H9 (cell line): Measurements from ENCODE around the gene PARD3. TPM values are rescaled to one million over a fixed set of nuclear protein-coding genes. Genes with fewer than 3 reads are reported as not detected.

ENCODE experiments used
- DNase-seq: peaks from one replicate; pipeline ENCODE4 v3.0.0-alpha.2; 2017
- H2AFZ ChIP-seq: one replicate; pipeline ENCODE4 v1.6.1; 2013; ENCODE audit warnings: mild to moderate bottlenecking, low read length, control low read depth, moderate library complexity
- H2AK5ac ChIP-seq: 2 replicates; pipeline ENCODE4 v1.6.1; 2013; ENCODE audit warnings: low read length, control low read depth, mixed read lengths; ENCODE audit not compliant: insufficient read length
- H2BK120ac ChIP-seq: one replicate; pipeline ENCODE4 v1.6.1; 2013; ENCODE audit warnings: low read depth, mild to moderate bottlenecking, low read length, control low read depth, inconsistent platforms; ENCODE audit not compliant: poor library complexity, severe bottlenecking
- H2BK12ac ChIP-seq: 2 replicates; pipeline ENCODE4 v1.6.1; 2013; ENCODE audit warnings: low read length, control low read depth, mixed read lengths, low read depth; ENCODE audit not compliant: insufficient read length
- H2BK15ac ChIP-seq: 2 replicates; pipeline ENCODE4 v1.6.1; 2013; ENCODE audit warnings: low read depth, low read length, control low read depth
- H2BK20ac ChIP-seq: one replicate; pipeline ENCODE4 v1.6.1; 2013; ENCODE audit warnings: low read depth, mild to moderate bottlenecking, low read length, control low read depth, inconsistent platforms; ENCODE audit not compliant: poor library complexity, severe bottlenecking
- H2BK5ac ChIP-seq: 2 replicates; pipeline ENCODE4 v1.6.1; 2013; ENCODE audit warnings: low read length, control low read depth, mixed read lengths; ENCODE audit not compliant: insufficient read length
- H3K14ac ChIP-seq: 2 replicates; pipeline ENCODE4 v1.6.1; 2013; ENCODE audit warnings: low read length, control low read depth; ENCODE audit not compliant: insufficient read depth
- H3K18ac ChIP-seq: 2 replicates; pipeline ENCODE4 v1.6.1; 2013; ENCODE audit warnings: low read depth, mild to moderate bottlenecking, mixed read lengths, low read length, control low read depth; ENCODE audit not compliant: insufficient read length
- H3K23ac ChIP-seq: 2 replicates; pipeline ENCODE4 v1.6.1; 2013; ENCODE audit warnings: low read length, control low read depth, mixed read lengths, low read depth; ENCODE audit not compliant: insufficient read length
- H3K23me2 ChIP-seq: 2 replicates; pipeline ENCODE4 v1.6.1; 2013; ENCODE audit warnings: low read depth, mild to moderate bottlenecking, mixed read lengths, low read length, control low read depth; ENCODE audit not compliant: insufficient read length, poor library complexity, severe bottlenecking
- H3K27ac ChIP-seq: 2 replicates; pipeline ENCODE4 v1.5.1; 2013; ENCODE audit warnings: low read length, control low read depth, mixed read lengths, low read depth; ENCODE audit not compliant: insufficient read length
- H3K27me3 ChIP-seq: 2 replicates; pipeline ENCODE4 v1.6.1; 2013; ENCODE audit warnings: low read length, control low read depth, inconsistent platforms; ENCODE audit not compliant: insufficient read depth
- H3K4ac ChIP-seq: 2 replicates; pipeline ENCODE4 v1.6.1; 2013; ENCODE audit warnings: low read depth, mild to moderate bottlenecking, control low read depth, inconsistent platforms, low read length, moderate library complexity
- H3K4me1 ChIP-seq: 2 replicates; pipeline ENCODE4 v1.6.1; 2013; ENCODE audit warnings: low read length, control low read depth, inconsistent platforms; ENCODE audit not compliant: insufficient read depth
- H3K4me2 ChIP-seq: 2 replicates; pipeline ENCODE4 v1.6.1; 2013; ENCODE audit warnings: low read length, control low read depth, mixed read lengths; ENCODE audit not compliant: insufficient read length, insufficient read depth
- H3K56ac ChIP-seq: 2 replicates; pipeline ENCODE4 v1.6.1; 2013; ENCODE audit warnings: low read depth, mild to moderate bottlenecking, mixed read lengths, low read length, control low read depth; ENCODE audit not compliant: insufficient read length
- H3K79me1 ChIP-seq: 2 replicates; pipeline ENCODE4 v1.6.1; 2013; ENCODE audit warnings: low read depth, mild to moderate bottlenecking, moderate library complexity, low read length, control low read depth, inconsistent platforms; ENCODE audit not compliant: insufficient read depth, poor library complexity, severe bottlenecking
- H3K79me2 ChIP-seq: 2 replicates; pipeline ENCODE4 v1.6.1; 2013; ENCODE audit warnings: low read length, control low read depth, inconsistent platforms; ENCODE audit not compliant: insufficient read depth
- H3K9ac ChIP-seq: 2 replicates; pipeline ENCODE4 v1.6.1; 2013; ENCODE audit warnings: low read length, control low read depth, mixed read lengths; ENCODE audit not compliant: insufficient read length; ENCODE audit errors: extremely low read depth
- H3K9me3 ChIP-seq: one replicate; pipeline ENCODE4 v1.6.1; 2013; ENCODE audit warnings: low read depth, low read length, inconsistent platforms; ENCODE audit not compliant: control insufficient read depth
- H3T11ph ChIP-seq: one replicate; pipeline ENCODE4 v1.6.1; 2013; ENCODE audit warnings: mild to moderate bottlenecking, low read length, control low read depth, inconsistent platforms
- H4K20me1 ChIP-seq: one replicate; pipeline ENCODE4 v1.6.1; 2013; ENCODE audit not compliant: control insufficient read depth, insufficient read length, insufficient read depth
- H4K5ac ChIP-seq: 2 replicates; pipeline ENCODE4 v1.6.1; 2013; ENCODE audit warnings: low read depth, mild to moderate bottlenecking, mixed read lengths, low read length, control low read depth; ENCODE audit not compliant: insufficient read length
- H4K8ac ChIP-seq: replicated peaks from 2 replicates; pipeline ENCODE4 v1.6.1; 2013; ENCODE audit warnings: low read length, control low read depth, mixed read lengths, low read depth; ENCODE audit not compliant: insufficient read length
- H4K91ac ChIP-seq: 2 replicates; pipeline ENCODE4 v1.6.1; 2013; ENCODE audit warnings: low read depth, mild to moderate bottlenecking, moderate library complexity, mixed read lengths, low read length, control low read depth; ENCODE audit not compliant: insufficient read length
- H3K27ac Mint-ChIP-seq, 3 experiments: 2 replicates in 2 of 3; 3 replicates in 1 of 3; pipeline ENCODE4 v1.8.0; 2020 to 2021; ENCODE audit warnings: mixed read lengths in 3 of 3, mild to moderate bottlenecking in 1 of 3, moderate library complexity in 1 of 3
- H3K27me3 Mint-ChIP-seq: 2 replicates; pipeline ENCODE4 v1.8.0; 2021; ENCODE audit warnings: low read depth, mild to moderate bottlenecking, moderate library complexity, mixed read lengths
- H3K36me3 Mint-ChIP-seq, 3 experiments: 2 replicates in 2 of 3; 3 replicates in 1 of 3; pipeline ENCODE4 v1.8.0; 2020 to 2021; ENCODE audit warnings: low read depth in 3 of 3, mixed read lengths in 3 of 3; ENCODE audit not compliant: insufficient read depth in 1 of 3
- H3K4me1 Mint-ChIP-seq, 2 experiments: 2 replicates each; pipeline ENCODE4 v1.8.0; 2020; ENCODE audit warnings: mixed read lengths in 2 of 2
- H3K4me3 Mint-ChIP-seq, 2 experiments: 2 replicates in 1 of 2; 3 replicates in 1 of 2; pipeline ENCODE4 v1.8.0; 2020 to 2021; ENCODE audit warnings: mild to moderate bottlenecking in 2 of 2, mixed read lengths in 2 of 2, moderate library complexity in 1 of 2
- H3K9me3 Mint-ChIP-seq, 2 experiments: 2 replicates in 1 of 2; 3 replicates in 1 of 2; pipeline ENCODE4 v1.8.0; 2020; ENCODE audit warnings: mild to moderate bottlenecking in 2 of 2, mixed read lengths in 2 of 2, moderate library complexity in 1 of 2
- CTCF ChIP-seq: fragments of 200-600 bp; sonication (generic); conservative IDR thresholded peaks from 3 replicates; pipeline ENCODE4 v1.8.0; 2021; ENCODE audit warnings: antibody characterized with exemption, mild to moderate bottlenecking
- WGBS: extraction: QIAGEN DNeasy Blood & Tissue Kit; methylation state at CpG from one replicate; pipeline ENCODE4 v1.1.7; 2013; ENCODE audit warnings: missing lambda C conversion rate, low lambda C conversion rate, mixed read lengths; ENCODE audit not compliant: insufficient read length; ENCODE audit errors: extremely low coverage; 5-methylcytosine and 5-hydroxymethylcytosine counted together
- total RNA-seq: library from RNA; stranded (reverse); gene quantifications from 2 replicates; pipeline ENCODE4 v1.2.1, GENCODE V29; 2021

Gene PARD3
- total RNA-seq, 1 experiment from 2014 or later = 44.7 TPM

GRCh38 chr10:34206078-34206934 is 608.8 kb downstream of the PARD3 start:
- Mint-ChIP-seq H3K27ac (peak overlapping the region in 2 of 3 experiments; percentile 23 to 74; a peak in 3 of 7 replicates), H3K27me3 (no peaks in the 10 kb centered on the region), H3K4me1 (peaks cover 20 to 27% of the 10 kb centered on the region in 2 experiments), H3K36me3 (peaks cover 1 to 11% (median 5%) of the 10 kb centered on the region in 3 experiments; a peak in 4 of 7 replicates), H3K9me3 (peaks cover 4% of the 10 kb centered on the region in 2 experiments; a peak in 3 of 5 replicates), H3K4me3 (no peak overlapping the region)
- no peaks in the 10 kb centered on the region for H3K4me1 ChIP-seq
- no peak overlapping the region for H3K4ac ChIP-seq
- no peak overlapping the region for H3K56ac ChIP-seq
- WGBS = no CpG with 5 or more reads among the region's 9 CpGs
- no peak overlapping the region for H4K8ac ChIP-seq
- no peak overlapping the region for H2BK120ac ChIP-seq
- H3K79me2 ChIP-seq = no peaks in the 10 kb centered on the region
- no peaks in the 10 kb centered on the region for H3K27me3 ChIP-seq
- no peak overlapping the region for H3K27ac ChIP-seq
- no peak overlapping the region for H3T11ph ChIP-seq
- H4K5ac ChIP-seq = no peak overlapping the region
- H3K9me3 ChIP-seq = no peaks in the 10 kb centered on the region
- no peak overlapping the region for H2BK5ac ChIP-seq
- TF ChIP-seq CTCF = peak; percentile 25; the same call in 2 of the 3 replicates
- no peak overlapping the region for H3K23ac ChIP-seq
- no peak overlapping the region for H3K18ac ChIP-seq
- no peak overlapping the region for H2BK15ac ChIP-seq
- H2AK5ac ChIP-seq = no peak overlapping the region
- H3K4me2 ChIP-seq = no peak overlapping the region
- no peak for DNase-seq
- H2BK20ac ChIP-seq = no peak overlapping the region
- no peak overlapping the region for H4K91ac ChIP-seq
- H4K20me1 ChIP-seq = no peaks in the 10 kb centered on the region
- no peak overlapping the region for H3K9ac ChIP-seq
- no peaks in the 10 kb centered on the region for H3K23me2 ChIP-seq
- no peak overlapping the region for H3K14ac ChIP-seq
- no peaks in the 10 kb centered on the region for H3K79me1 ChIP-seq
- H2BK12ac ChIP-seq = no peak overlapping the region
- H2AFZ ChIP-seq = no peak overlapping the region
